GM15510 (cell line): ENCODE data around the gene MBP.

Experiments
- POLR2A ChIP-seq: IDR thresholded peaks from 3 replicates; pipeline ENCODE4 v1.6.1; 2011; ENCODE audit warnings: borderline replicate concordance; ENCODE audit not compliant: insufficient read length; ENCODE audit errors: extremely low read depth

Gene MBP

GRCh38 chr18:77092104-77093066 is 40.2 kb downstream of the MBP start:
- TF ChIP-seq POLR2A = no peak

GRCh38 chr18:77091366-77091765 is 41.2 kb downstream of the MBP start:
- TF ChIP-seq POLR2A = no peak

GRCh38 chr18:77090546-77091174 is 41.9 kb downstream of the MBP start:
- TF ChIP-seq POLR2A = no peak

GRCh38 chr18:77089723-77090285 is 42.8 kb downstream of the MBP start:
- no peak for TF ChIP-seq POLR2A

GRCh38 chr18:77088963-77089722 is 43.4 kb downstream of the MBP start:
- no peak for TF ChIP-seq POLR2A

GRCh38 chr18:77087393-77088141 is 45.0 kb downstream of the MBP start:
- no peak for TF ChIP-seq POLR2A

- TF ChIP-seq POLR2A = no peak
Measured at GRCh38 chr18:77086656-77087392, 45.8 kb downstream of the MBP start.

- TF ChIP-seq POLR2A = no peak
Measured at GRCh38 chr18:77086034-77086433, 46.5 kb downstream of the MBP start.

GRCh38 chr18:77084688-77085035 is 47.9 kb downstream of the MBP start:
- TF ChIP-seq POLR2A = no peak

GRCh38 chr18:77082316-77082955 is 50.1 kb downstream of the MBP start:
- TF ChIP-seq POLR2A = no peak

GRCh38 chr18:77081390-77081778 is 51.2 kb downstream of the MBP start:
- no peak for TF ChIP-seq POLR2A

GRCh38 chr18:77079954-77080682 is 52.5 kb downstream of the MBP start:
- TF ChIP-seq POLR2A = no peak

- TF ChIP-seq POLR2A = no peak
Measured at GRCh38 chr18:77079088-77079487, 53.5 kb downstream of the MBP start.

- TF ChIP-seq POLR2A = no peak
Measured at GRCh38 chr18:77078690-77079070, 53.9 kb downstream of the MBP start.
